ENCODE measurements around the gene C1R.

GRCh38 chr12:7076493-7076892, 15.8 kb downstream of the C1R start:
- no peak for TF ChIP-seq TAF1 (IDR thresholded peaks at IDR 0.05; ENCODE audit: borderline replicate concordance, insufficient read depth, low read length)
- TF ChIP-seq POLR2AphosphoS5 (IDR thresholded peaks at IDR 0.05; ENCODE audit: low read depth, low read length), result no peak
- no peak for TF ChIP-seq REST (IDR thresholded peaks at IDR 0.05; ENCODE audit: insufficient read depth in 1 of 2, low read depth in 2 of 2, low read length in 2 of 2)
- no peak for TF ChIP-seq SIN3A (IDR thresholded peaks at IDR 0.05; ENCODE audit: borderline replicate concordance, insufficient read depth, low read length)

All from PFSK-1 (cell line).